B cell (primary cell): Measurements from ENCODE around the gene CFAP221.

ENCODE experiments used
- EZH2 ChIP-seq: IDR thresholded peaks from 2 replicates; pipeline ENCODE4 v1.6.1; 2012; ENCODE audit warnings: borderline replicate concordance, low read depth, mild to moderate bottlenecking, moderate library complexity, low read length; ENCODE audit not compliant: insufficient read depth, poor library complexity, severe bottlenecking
- TF ChIP-seq, protein P1 (sequence below): fragments of 200-600 bp; IDR thresholded peaks from one replicate; pipeline ENCODE4 v1.8.0; 2022; ENCODE audit warnings: antibody characterized with exemption, mild to moderate bottlenecking

DNA sequence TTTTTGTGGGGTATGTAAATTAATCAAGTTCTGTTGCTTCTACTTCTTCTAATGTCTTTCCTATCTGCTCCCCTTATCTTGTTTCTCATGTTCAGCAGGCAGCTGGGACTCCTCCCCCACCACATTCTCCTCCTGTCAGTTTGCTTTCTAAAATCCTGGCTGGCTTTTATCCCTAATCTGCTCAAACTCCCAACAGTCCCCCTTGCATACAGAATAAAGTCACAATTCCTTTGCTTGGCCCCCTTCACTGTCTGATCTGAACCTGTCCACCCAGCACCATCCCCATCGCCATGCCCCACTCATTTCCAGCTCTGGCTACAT, 2.2 kb downstream of the CFAP221 start:
- TF ChIP-seq, protein P1, sequence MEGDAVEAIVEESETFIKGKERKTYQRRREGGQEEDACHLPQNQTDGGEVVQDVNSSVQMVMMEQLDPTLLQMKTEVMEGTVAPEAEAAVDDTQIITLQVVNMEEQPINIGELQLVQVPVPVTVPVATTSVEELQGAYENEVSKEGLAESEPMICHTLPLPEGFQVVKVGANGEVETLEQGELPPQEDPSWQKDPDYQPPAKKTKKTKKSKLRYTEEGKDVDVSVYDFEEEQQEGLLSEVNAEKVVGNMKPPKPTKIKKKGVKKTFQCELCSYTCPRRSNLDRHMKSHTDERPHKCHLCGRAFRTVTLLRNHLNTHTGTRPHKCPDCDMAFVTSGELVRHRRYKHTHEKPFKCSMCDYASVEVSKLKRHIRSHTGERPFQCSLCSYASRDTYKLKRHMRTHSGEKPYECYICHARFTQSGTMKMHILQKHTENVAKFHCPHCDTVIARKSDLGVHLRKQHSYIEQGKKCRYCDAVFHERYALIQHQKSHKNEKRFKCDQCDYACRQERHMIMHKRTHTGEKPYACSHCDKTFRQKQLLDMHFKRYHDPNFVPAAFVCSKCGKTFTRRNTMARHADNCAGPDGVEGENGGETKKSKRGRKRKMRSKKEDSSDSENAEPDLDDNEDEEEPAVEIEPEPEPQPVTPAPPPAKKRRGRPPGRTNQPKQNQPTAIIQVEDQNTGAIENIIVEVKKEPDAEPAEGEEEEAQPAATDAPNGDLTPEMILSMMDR: no peak
- TF ChIP-seq EZH2: no peak
